Ovary (tissue), 3 donors: ENCODE results near the gene GLI3.

Experiments used
- CTCF ChIP-seq, 3 donors: fragments of 450-650 bp in 2 of 3; fragments of 200-600 bp in 1 of 3; IDR thresholded peaks; one replicate each; pipeline versions ENCODE4 v1.5.1 to v1.8.0; 2016 to 2022; ENCODE audit warnings: antibody characterized with exemption in 3 of 3, mild to moderate bottlenecking in 1 of 3
- POLR2A ChIP-seq: fragments of 450-650 bp; IDR thresholded peaks from one replicate; pipeline ENCODE4 v1.6.1; 2017; ENCODE audit warnings: antibody characterized with exemption, mild to moderate bottlenecking, moderate library complexity
- donor health status: DM: no; HTN: no; CAD: no.

GRCh38 chr7:42222891-42223290 lies 14.1 kb downstream of the GLI3 start:
- TF ChIP-seq POLR2A (no peak), CTCF (IDR thresholded peaks at IDR 0.05) (no peak)
